GM21528 (cell line): ENCODE measurements around the gene RPTN.

Experiments
- ATAC-seq: cut with Tn5 transposase; IDR thresholded peaks from one replicate; pipeline ENCODE4 v1.9.1; 2021; ENCODE audit warnings: mild to moderate bottlenecking, moderate library complexity; ENCODE audit not compliant: unreplicated experiment, low FRiP score

The RPTN gene

GRCh38 chr1:152159144-152159543, at the start of gene RPTN:
Gene RPTN (minus strand): TSS chr1:152159228. CDS start chr1:152157889, 1,339 bp downstream.
- no peak for ATAC-seq

DNA sequence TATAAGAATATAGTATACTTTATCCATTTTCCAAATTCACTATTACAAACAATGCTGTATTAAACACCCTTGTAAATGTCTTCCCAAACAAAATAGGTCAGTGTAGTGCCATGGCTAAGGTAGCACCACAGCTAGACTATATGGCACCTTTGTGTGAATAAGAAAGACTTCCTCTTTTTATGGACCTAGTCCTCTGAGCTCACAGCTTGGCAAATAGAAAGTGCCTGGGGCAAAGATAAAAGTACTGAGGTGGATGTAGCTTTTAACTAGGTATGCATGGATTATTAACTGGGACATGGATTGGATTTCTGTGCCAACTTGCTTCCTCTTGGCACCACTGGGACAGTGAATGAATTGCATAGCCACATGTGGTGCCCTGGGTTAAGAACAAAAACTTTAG, 40.0 kb upstream of the RPTN start:
- ATAC-seq: no peak

GRCh38 chr1:152197361-152197941, 38.4 kb upstream of the RPTN start:
- no peak for ATAC-seq

DNA sequence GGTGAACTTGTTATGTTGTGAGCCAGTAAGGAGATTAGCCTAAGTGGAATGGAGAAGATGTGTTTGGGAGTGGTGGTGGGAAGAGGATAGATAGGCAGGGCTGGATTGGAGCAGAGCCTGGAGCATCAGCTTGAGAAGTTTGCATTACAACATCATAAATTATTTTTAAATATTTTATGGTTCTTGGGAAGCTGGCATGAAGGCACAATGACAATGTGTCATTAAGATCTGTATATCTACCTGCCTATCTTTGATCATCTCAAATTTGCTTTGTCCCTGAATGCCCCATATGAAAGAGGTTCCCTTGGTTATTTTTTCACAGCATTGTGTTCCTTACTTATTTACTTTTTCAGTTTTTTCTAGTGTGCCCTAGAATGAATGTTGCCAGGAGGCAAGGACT, 32.7 kb upstream of the RPTN start:
- no peak for ATAC-seq

DNA sequence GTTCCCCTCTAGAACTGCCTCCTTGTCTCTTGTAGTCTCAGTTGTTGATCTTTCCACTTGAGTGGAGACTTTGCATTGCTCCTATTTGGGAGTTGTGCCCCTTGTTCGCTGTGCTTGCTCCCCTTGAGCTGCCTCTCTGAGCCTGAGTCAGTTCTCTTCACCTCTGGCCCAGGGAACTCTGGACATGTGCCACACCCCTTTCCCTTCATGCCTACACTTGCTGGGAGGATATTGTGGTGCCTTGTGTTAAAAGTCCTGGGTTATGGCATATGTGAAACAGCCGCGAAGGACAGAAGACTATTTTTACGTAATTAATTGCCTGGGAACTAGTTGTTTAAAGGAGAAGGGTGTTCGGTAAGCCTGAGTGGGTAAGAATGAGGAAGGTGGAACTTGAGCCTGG, 32.2 kb upstream of the RPTN start:
- ATAC-seq: no peak

- ATAC-seq: no peak
Measured at GRCh38 chr1:152190589-152190988, 31.6 kb upstream of the RPTN start.

DNA sequence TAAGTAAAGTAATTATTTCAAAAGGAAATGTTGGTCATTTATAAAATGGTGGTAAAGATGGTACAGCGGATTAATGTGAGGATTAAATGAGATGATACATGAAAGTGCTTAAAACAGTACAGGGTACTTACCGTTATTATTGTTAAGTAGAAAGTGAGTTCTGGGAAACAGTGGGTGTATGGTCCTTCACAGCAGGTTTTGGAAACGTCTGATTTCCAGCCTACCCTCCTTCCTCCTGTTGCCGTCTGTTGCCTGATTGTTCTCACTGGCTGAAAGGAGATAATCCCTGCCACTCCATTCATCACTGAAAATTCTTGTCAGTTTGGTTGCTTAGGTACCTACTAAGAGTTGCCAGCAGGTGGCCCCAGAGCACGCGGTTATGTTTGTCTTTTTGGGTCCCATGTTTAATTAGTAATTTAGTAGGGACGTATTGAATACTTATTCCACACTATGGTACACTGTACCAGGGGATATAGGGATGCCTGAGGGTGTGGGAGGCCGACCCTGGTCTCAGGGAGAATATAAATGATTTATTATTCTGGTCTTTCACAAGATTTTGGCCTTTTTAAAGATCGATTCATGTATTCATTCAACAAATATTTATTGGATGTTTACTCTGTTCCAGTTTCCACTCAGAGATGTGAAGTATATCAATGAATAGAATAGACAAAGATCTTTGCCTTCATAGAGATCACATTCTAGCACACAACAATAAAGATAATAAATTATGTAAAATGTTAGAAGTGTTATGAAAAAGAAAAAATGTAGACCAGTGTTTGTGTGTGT, 30.8 kb upstream of the RPTN start:
- ATAC-seq: no peak

- no peak for ATAC-seq
Measured at GRCh38 chr1:152188673-152189591, 29.9 kb upstream of the RPTN start.

- ATAC-seq: no peak
Measured at GRCh38 chr1:152186556-152187285, 27.7 kb upstream of the RPTN start.

DNA sequence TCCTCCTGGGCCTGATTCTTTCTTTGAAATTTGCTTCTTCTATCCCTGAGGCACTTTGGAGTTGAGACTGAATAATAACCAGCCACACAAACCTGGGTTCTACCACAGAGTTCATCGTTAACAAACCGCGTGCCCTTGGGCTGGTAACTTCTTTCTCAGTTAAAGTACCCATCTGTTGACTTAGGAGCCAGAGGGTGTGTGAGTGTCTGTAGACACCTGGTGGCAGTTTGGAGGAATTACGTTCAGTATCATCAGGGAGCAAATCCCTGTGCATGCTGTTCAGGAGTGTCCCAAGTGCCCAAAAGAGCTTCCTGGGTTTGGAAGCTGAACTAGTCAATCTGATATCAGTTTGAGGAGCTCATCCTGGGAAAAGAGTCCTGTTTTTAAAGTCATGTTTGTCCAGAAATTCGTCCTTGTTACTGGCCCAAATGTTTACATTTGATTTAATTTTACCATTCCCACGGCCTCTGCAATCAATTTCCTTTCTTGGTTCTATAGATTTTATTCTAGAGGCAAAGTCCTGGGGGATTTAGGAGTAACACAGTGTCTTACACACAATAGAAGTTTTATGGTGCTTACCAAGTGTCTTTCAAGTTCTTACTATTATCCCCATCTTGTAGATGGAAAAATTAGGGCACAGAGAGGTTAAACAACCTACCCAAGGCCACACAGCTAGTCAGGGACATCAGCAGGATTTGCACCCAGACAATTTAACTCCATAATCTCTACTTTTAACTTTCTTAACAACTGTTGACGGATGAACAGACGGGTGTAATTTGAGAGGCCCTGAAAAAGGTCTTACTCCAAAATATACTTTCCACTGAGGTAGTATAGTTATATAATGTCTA, 26.7 kb upstream of the RPTN start:
- ATAC-seq: no peak

DNA sequence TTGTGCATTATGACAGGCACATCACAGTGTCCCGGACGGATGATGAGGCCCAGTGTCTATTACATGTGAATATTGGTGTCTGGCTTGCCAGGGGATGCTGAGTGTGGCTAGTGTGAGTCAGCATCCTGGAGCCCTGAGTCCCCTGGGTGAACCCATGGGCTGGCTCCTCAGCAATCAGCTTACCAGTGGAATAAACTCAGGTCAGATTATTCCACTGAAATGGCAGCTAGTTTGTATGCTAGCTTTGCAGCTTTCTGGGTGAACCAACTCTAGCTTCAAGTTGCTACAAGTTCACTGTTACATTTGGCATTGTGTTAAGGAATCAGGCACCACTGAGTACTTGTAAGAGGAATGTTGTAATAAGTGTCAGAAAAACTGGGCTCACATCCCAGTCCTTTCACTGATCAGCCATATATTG, 23.9 kb upstream of the RPTN start:
- ATAC-seq: no peak

DNA sequence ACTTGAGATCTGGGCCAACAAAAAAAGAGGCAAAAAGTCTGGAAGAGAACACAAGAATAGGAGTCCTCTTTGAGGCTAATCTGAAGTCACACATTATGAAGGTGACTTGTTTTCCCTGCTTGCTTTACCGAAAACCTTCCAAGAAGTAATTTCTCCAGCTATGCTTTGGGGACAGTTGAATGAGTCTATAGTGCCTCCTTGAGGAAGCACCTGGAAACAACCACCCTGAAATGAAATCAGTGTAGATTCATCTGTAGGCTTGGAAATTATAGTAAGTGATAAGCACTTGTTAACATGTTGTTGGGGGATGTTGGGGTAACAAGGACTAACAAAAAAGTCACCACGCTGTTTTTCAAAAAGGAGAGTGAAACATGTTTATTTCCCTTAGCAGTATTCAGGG, 23.4 kb upstream of the RPTN start:
- no peak for ATAC-seq

DNA sequence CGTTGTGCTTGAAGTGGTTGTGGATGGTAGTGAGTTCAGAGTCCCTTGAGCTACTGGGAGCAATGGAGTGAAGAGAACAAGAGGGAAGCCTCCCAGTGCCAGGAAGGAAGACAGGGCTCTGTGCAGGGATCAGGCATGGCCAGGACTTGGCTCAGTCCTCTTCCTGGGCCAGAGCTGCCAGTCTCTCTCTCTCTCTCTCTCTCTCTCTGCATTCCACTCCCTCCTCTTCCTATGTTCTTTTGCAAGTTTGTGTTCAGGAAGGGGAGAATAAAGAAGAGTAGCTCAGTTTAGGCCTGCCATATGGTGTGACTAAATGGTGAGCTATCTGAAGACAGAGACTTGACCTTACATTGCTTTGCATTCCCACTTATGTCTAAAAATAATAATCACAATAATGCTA, 20.5 kb upstream of the RPTN start:
- no peak for ATAC-seq

DNA sequence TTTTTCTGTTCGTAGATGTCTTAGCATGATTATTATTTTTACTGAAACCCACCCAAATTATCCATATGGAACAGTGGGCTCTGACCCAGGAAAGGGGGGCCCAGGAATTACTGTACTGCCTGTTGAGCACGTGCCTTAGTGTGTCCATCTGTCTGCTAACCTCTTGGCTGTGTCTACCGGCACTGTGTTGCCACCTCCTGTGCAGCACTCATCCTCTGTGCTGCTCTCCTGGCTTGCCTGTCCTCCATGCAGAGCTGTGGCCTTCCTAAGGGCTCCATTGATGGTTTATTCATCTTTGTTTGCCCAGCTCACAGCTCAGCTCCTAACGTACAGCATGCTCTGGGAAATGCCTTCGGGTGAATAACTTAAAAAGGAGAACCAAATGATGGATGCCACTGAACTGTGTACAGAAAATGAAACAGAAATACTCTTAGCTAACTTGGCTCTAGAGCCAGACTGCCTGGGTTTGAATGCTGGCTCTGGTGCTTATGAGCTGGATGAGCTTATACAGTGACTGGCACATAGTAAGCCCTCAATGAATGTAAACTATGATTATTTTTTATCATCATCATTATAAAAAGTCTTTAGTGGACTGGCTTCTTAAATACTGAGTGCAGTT, 11.4 kb upstream of the RPTN start:
- ATAC-seq: no peak

GRCh38 chr1:152169366-152170025, 10.5 kb upstream of the RPTN start:
- no peak for ATAC-seq

DNA sequence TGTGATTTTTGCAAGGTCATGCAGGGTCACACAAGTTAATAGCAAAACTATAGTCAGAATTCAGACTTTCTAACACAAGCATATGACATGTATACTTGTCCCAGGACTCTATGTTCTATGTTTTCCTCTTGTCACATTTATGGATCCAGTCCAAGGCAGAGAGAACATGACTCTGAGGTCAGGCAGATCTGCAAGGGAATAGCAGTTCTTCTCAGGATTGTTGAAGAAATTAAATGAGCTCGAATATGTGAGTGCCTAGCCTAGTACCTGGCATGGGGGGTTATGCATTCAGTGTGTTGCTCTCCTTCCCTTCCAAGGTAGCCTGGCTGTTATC, 9.5 kb upstream of the RPTN start:
- ATAC-seq: no peak

- ATAC-seq: no peak
Measured at GRCh38 chr1:152167835-152168534, 9.0 kb upstream of the RPTN start.

DNA sequence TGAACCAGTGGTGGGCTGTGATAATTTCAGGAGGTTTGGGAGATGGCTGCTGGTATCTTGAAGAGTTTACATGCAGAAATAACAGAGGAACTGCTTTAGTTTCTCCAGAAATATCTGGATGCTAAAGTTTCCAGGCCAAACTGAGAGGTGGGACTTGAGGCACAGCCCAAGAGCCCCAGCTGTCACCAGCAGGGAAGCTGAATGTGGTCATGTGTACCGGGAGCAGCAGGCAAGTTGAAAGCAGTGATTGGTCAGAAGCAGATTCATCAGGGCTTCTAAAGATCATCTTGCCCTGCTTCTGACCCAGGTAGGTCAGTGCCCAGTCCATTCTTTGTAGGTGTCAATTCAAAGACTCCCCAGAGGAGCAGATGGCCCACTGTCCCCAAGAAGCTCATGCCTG, 7.9 kb upstream of the RPTN start:
- no peak for ATAC-seq
